ENCODE results near the gene RALGDS.
A peak's percentile ranks its signal among the peaks of the same experiment; 100 is the strongest.

RALGDS gene

GRCh38 chr9:133109931-133110650 lies 10.9 kb downstream of the RALGDS start:
- no peak for DNase-seq

GRCh38 chr9:133108794-133109641 lies 12.0 kb downstream of the RALGDS start:
- no peak for DNase-seq

GRCh38 chr9:133107961-133108793 lies 12.9 kb downstream of the RALGDS start:
- DNase-seq, result no peak

GRCh38 chr9:133107245-133107722 lies 13.8 kb downstream of the RALGDS start:
- no peak for DNase-seq

- no peak for DNase-seq
These were observed 14.4 kb downstream of the RALGDS start for GRCh38 chr9:133106511-133107244.

GRCh38 chr9:133105461-133105770 lies 15.6 kb downstream of the RALGDS start:
- no peak for DNase-seq

GRCh38 chr9:133104718-133105460 lies 16.2 kb downstream of the RALGDS start:
- DNase-seq, result no peak

GRCh38 chr9:133103987-133104505 lies 17.0 kb downstream of the RALGDS start:
- DNase-seq, result no peak

GRCh38 chr9:133103183-133103986 lies 17.7 kb downstream of the RALGDS start:
- DNase-seq, result peak in 49 of 56 donors; percentile 22 to 84 (median 58)

- DNase-seq, result no peak
These were observed 18.6 kb downstream of the RALGDS start for GRCh38 chr9:133102190-133103021.

- DNase-seq, result no peak
These were observed 19.5 kb downstream of the RALGDS start for GRCh38 chr9:133101356-133102189.

GRCh38 chr9:133100506-133101355 lies 20.3 kb downstream of the RALGDS start:
- DNase-seq, result no peak

GRCh38 chr9:133099726-133100505 lies 21.1 kb downstream of the RALGDS start:
- no peak for DNase-seq

GRCh38 chr9:133098871-133099270 lies 22.2 kb downstream of the RALGDS start:
- DNase-seq, result no peak

GRCh38 chr9:133098104-133098754 lies 22.8 kb downstream of the RALGDS start:
- DNase-seq, result no peak

All from nucleus accumbens (tissue), 56 donors.